ENCODE measurements around the gene ADARB2. TPM values are rescaled to one million over a fixed set of nuclear protein-coding genes. Genes with fewer than 3 reads are reported as not detected.

Gene ADARB2
- total RNA-seq, 1 donor from 2014 or later, result 0.08 TPM

DNA sequence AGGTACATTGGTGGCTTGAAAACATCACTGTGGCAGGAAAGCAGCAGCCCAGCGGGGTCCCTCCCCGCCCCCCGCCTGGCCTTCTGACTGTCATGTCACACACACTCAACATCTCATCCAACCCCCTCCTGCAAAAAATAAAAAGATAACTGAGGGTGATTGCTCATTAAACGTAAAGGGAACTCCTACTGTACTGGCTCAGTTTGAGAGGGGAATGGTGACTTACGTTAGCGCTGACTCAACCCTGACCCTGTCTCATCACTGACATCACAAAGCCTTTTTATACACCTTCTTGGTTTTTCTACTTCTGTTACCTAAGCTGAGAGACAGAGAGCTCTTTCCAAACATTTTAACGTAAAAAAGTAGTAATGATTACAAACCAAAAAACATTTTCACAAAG is 48.8 kb downstream of the ADARB2 start:
- H3K4me3 ChIP-seq (ENCODE audit: low read depth, low read length), result no peak overlapping the region
- no peak for TF ChIP-seq CTCF (IDR thresholded peaks at IDR 0.05; ENCODE audit: insufficient read depth, low read length, poor library complexity, severe bottlenecking)
- H3K36me3 ChIP-seq (ENCODE audit: control insufficient read depth, insufficient read depth, low read length), result no peaks in the 10 kb centered on the region
- H3K27me3 ChIP-seq (ENCODE audit: control insufficient read depth, insufficient read depth, low read length), result no peaks in the 10 kb centered on the region
- no peak for DNase-seq (ENCODE audit: low read depth)

DNA sequence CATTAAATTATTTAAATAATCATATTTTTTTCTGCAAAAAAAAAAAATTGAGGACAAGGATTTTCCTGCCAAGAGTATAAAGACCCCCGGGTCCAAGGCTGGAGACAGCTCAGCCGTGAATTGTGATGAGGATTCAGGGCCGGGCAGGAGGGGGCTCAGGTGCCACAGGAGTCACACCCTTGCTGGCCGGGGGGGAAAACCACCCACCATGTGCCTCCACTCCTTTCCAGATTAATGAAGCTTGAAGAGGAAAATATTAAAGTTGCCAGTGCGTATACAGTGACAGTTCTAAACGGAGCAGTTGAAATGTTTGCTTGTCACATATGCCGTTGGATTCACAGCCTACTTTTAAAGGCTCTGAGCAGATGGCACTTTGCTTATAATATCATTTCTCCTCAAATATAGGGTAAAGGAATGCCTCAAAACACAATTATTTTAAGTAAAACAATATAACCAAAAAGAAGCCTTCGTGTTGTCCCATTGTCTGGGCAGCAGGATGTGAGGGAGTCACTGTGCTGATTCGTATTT is 49.6 kb downstream of the ADARB2 start:
- DNase-seq (ENCODE audit: low read depth), result no peak
- no peak for TF ChIP-seq CTCF (IDR thresholded peaks at IDR 0.05; ENCODE audit: insufficient read depth, low read length, poor library complexity, severe bottlenecking)
- H3K36me3 ChIP-seq (ENCODE audit: control insufficient read depth, insufficient read depth, low read length), result no peaks in the 10 kb centered on the region
- no peaks in the 10 kb centered on the region for H3K27me3 ChIP-seq (ENCODE audit: control insufficient read depth, insufficient read depth, low read length)
- H3K4me3 ChIP-seq (ENCODE audit: low read depth, low read length), result no peak overlapping the region

DNA sequence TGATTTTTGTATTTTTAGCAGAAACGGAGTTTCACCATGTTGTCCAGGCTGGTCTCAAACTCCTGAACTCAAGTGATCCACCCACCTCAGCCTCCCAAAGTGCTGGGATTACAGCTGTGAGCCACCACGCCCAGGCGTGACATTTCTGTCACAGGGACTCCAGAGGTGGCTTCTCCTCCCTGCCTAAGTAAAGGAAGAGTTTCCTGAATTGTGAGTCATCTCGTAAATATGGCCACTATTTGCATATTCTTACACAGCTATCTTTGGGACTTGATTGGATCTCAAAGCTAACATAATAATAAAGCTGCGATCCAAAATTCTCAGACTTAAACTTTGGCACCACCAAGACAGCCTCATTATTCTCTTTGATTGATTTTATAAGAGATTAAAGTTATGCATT is 50.1 kb downstream of the ADARB2 start:
- Histone ChIP-seq H3K36me3 (ENCODE audit: control insufficient read depth, insufficient read depth, low read length) (no peaks in the 10 kb centered on the region), H3K4me3 (ENCODE audit: low read depth, low read length) (no peak overlapping the region), H3K27me3 (ENCODE audit: control insufficient read depth, insufficient read depth, low read length) (no peaks in the 10 kb centered on the region)
- no peak for DNase-seq (ENCODE audit: low read depth)
- TF ChIP-seq CTCF (IDR thresholded peaks at IDR 0.05; ENCODE audit: insufficient read depth, low read length, poor library complexity, severe bottlenecking), result no peak

DNA sequence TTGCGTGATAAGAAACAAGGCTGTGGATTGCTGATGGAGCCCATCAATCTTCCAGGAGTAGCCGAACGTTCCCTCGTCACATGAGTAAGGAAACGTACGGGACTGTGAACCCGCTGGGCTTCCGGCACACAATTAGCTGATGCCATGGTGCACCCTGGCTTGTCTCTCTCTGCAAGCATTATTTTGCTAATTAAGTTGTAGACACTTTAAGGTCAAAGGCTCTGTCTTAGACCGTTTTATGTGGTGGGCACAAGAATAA is 50.9 kb downstream of the ADARB2 start:
- H3K4me3 ChIP-seq (ENCODE audit: low read depth, low read length), result no peak overlapping the region
- no peak for DNase-seq (ENCODE audit: low read depth)
- H3K27me3 ChIP-seq (ENCODE audit: control insufficient read depth, insufficient read depth, low read length), result no peaks in the 10 kb centered on the region
- TF ChIP-seq CTCF (IDR thresholded peaks at IDR 0.05; ENCODE audit: insufficient read depth, low read length, poor library complexity, severe bottlenecking), result no peak
- H3K36me3 ChIP-seq (ENCODE audit: control insufficient read depth, insufficient read depth, low read length), result no peaks in the 10 kb centered on the region

GRCh38 chr10:1685699-1686490 is 51.4 kb downstream of the ADARB2 start:
- Histone ChIP-seq H3K27me3 (ENCODE audit: control insufficient read depth, insufficient read depth, low read length) (no peaks in the 10 kb centered on the region), H3K4me3 (ENCODE audit: low read depth, low read length) (no peak overlapping the region), H3K36me3 (ENCODE audit: control insufficient read depth, insufficient read depth, low read length) (no peaks in the 10 kb centered on the region)
- no peak for DNase-seq (ENCODE audit: low read depth)
- no peak for TF ChIP-seq CTCF (IDR thresholded peaks at IDR 0.05; ENCODE audit: insufficient read depth, low read length, poor library complexity, severe bottlenecking)

DNA sequence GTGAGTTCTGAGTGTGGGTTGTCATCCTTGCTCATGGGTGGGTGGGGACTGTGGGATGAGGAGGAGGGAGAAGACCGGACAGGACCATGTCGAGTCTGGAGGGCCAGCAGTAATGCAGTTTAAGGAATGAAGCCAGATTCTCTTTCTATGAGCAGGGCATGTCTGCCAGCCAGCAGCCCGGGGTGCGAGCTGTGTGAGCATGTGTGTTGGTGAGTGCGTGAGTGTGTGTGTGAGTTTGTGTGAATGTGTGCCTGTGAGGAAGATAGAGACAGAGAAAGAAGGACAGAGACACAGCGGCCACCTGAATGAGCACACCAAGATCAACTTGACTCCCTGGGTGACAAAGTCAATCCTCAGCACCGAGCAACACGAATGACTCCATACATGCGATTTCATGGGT is 52.3 kb downstream of the ADARB2 start:
- Histone ChIP-seq H3K36me3 (ENCODE audit: control insufficient read depth, insufficient read depth, low read length) (no peaks in the 10 kb centered on the region), H3K4me3 (ENCODE audit: low read depth, low read length) (no peak overlapping the region), H3K27me3 (ENCODE audit: control insufficient read depth, insufficient read depth, low read length) (no peaks in the 10 kb centered on the region)
- DNase-seq (ENCODE audit: low read depth), result no peak
- no peak for TF ChIP-seq CTCF (IDR thresholded peaks at IDR 0.05; ENCODE audit: insufficient read depth, low read length, poor library complexity, severe bottlenecking)

Data from kidney epithelial cell (primary cell).